Measurements from ENCODE around the gene LPAR1. TPM values are rescaled to one million over a fixed set of nuclear protein-coding genes. Genes with fewer than 3 reads are reported as not detected.

The LPAR1 gene
- total and polyA plus RNA-seq, 4 experiments from 2014 or later: 0.12 TPM; not detected in 3

DNA sequence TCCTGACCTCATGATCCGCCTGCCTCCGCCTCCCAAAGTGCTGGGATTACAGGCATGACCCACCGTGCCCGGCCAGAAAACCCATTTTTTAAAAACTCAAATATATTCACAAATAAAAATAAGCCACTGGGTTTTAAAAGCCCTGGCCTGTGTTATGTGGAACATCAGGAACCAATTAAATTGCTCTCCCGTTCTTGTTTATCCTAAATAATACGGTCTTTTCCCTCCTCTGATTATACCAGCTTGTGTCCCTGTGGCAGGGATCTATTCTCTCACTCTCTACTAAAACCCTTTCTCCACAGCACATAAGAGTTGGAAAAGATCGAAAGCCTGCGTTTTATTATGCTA lies 30.1 kb upstream of the LPAR1 start:
- Mint-ChIP-seq H3K4me3 (no peak overlapping the region), H3K9me3 (peaks cover 0 to 7% (median 0%) of the 10 kb centered on the region in 8 donors), H3K36me3 (no peaks in the 10 kb centered on the region), H3K27ac (no peak overlapping the region), H3K4me1 (no peaks in the 10 kb centered on the region), H3K27me3 (peaks cover 0 to 4% of the 10 kb centered on the region in 2 donors)
- ChIA-PET CTCF (ENCODE audit: partially characterized antibody) (no interaction called here), POLR2A (ENCODE audit: partially characterized antibody) (no interaction called here)
- DNase-seq: no peak
- Histone ChIP-seq H3K4me3 (ENCODE audit: low read length in 2 of 2) (no peak overlapping the region), H3K27me3 (ENCODE audit: insufficient read depth, low read length) (no peaks in the 10 kb centered on the region), H3K4me1 (ENCODE audit: insufficient read depth, low read length) (no peaks in the 10 kb centered on the region), H3K27ac (ENCODE audit: low read depth, low read length) (no peak overlapping the region), H3K9me3 (ENCODE audit: control insufficient read depth in 1 of 2, low read length in 2 of 2) (no peaks in the 10 kb centered on the region), H3K36me3 (ENCODE audit: insufficient read depth, low read length) (no peaks in the 10 kb centered on the region)
- intact Hi-C loops (cut with micrococcal nuclease): no loop called here

DNA sequence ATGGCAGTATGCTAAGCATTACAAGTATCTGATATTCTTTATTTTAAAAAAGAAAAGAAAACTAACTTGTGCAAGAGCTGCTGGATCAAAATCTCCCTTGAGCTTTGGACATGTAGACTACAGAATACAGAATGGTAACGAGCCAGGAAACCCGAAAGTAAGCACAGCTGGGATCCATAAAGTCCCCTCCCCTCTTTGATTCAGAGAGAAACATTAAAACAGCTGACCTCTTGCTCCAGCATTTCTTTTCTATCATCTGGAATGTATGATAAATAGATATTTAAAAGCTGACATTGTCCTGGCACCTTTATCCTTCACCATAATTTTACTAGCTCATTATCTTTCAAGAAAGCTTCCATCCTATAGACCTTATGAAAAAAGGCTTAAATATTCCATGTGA lies 28.2 kb upstream of the LPAR1 start:
- Histone ChIP-seq H3K9me3 (ENCODE audit: control insufficient read depth in 1 of 2, low read length in 2 of 2) (no peaks in the 10 kb centered on the region), H3K27me3 (ENCODE audit: insufficient read depth, low read length) (no peaks in the 10 kb centered on the region), H3K27ac (ENCODE audit: low read depth, low read length) (no peak overlapping the region), H3K4me1 (ENCODE audit: insufficient read depth, low read length) (no peaks in the 10 kb centered on the region), H3K36me3 (ENCODE audit: insufficient read depth, low read length) (no peaks in the 10 kb centered on the region), H3K4me3 (ENCODE audit: low read length in 2 of 2) (no peak overlapping the region)
- Mint-ChIP-seq H3K9me3 (peaks cover 0 to 7% (median 0%) of the 10 kb centered on the region in 8 donors), H3K4me3 (no peak overlapping the region), H3K36me3 (no peaks in the 10 kb centered on the region), H3K27me3 (peaks cover 0 to 2% of the 10 kb centered on the region in 2 donors), H3K4me1 (no peaks in the 10 kb centered on the region), H3K27ac (no peak overlapping the region)
- ChIA-PET CTCF (ENCODE audit: partially characterized antibody) (no interaction called here), POLR2A (ENCODE audit: partially characterized antibody) (no interaction called here)
- intact Hi-C loops (cut with micrococcal nuclease): no loop called here
- no peak for DNase-seq

DNA sequence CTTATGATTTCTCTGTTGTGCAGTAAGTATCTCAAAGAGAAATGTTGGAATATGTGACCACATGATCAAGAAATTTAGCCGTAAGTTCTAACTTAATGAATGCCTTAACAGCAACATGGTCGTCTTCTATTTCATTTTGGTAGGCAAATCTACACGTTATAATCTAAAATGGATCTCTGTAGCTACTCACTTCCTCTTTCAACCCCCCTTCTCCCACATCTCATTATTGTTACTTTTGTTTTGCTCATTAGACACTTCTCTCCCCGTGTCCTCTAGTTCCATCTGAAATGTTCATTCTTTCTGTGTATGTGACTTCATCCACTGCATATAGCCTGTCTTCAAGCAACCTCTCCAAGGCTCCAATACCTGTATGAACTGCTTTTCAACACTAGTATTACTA lies 27.1 kb upstream of the LPAR1 start:
- peaks cover 0 to 2% of the 10 kb centered on the region in 2 donors for H3K27me3 Mint-ChIP-seq
- Histone ChIP-seq H3K4me1 (ENCODE audit: insufficient read depth, low read length) (no peaks in the 10 kb centered on the region), H3K27ac (ENCODE audit: low read depth, low read length) (no peak overlapping the region), H3K27me3 (ENCODE audit: insufficient read depth, low read length) (no peaks in the 10 kb centered on the region), H3K9me3 (ENCODE audit: control insufficient read depth in 1 of 2, low read length in 2 of 2) (no peaks in the 10 kb centered on the region), H3K4me3 (ENCODE audit: low read length in 2 of 2) (no peak overlapping the region), H3K36me3 (ENCODE audit: insufficient read depth, low read length) (no peaks in the 10 kb centered on the region)
- H3K4me1 Mint-ChIP-seq: no peaks in the 10 kb centered on the region
- intact Hi-C loops (cut with micrococcal nuclease): no loop called here
- no peaks in the 10 kb centered on the region for H3K36me3 Mint-ChIP-seq
- ChIA-PET POLR2A (ENCODE audit: partially characterized antibody) (no interaction called here), CTCF (ENCODE audit: partially characterized antibody) (no interaction called here)
- H3K27ac Mint-ChIP-seq: no peak overlapping the region
- no peak for DNase-seq
- peaks cover 0 to 7% (median 0%) of the 10 kb centered on the region in 8 donors for H3K9me3 Mint-ChIP-seq
- H3K4me3 Mint-ChIP-seq: no peak overlapping the region

DNA sequence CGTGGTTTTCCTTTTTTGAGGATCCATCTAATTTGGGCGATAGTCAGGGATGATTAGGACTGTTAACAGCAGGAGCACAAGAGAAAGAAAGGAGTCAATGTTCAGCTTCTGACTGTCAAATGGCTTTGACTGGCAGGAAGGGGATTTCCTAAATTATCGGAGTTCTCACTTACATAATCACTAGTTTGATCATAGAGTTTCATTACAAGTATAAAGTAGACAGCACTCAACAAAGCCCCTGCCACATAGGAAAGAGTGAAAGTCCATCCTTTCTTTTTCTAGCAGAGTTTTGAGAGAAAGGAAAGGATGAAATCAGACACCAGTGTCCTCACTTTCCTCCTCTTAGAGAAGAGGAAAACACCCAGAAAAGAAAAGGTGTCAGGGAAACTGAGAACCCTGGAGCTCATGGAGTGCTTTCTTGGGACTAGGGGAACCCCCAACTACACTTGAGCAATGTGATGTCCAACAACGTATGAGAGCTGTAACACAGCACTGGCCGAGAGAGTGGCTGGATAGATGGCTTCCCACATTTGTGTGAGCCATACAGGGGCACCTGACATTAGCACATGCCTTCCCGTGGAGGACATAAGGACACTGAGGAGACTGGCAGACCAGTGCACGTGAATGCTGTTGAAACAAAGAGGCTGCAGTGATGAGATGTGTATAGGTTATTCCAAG lies 26.0 kb upstream of the LPAR1 start:
- intact Hi-C loops (cut with micrococcal nuclease): no loop called here
- no peak overlapping the region for H3K4me3 ChIP-seq (ENCODE audit: low read length in 2 of 2)
- no peak overlapping the region for H3K27ac ChIP-seq (ENCODE audit: low read depth, low read length)
- peaks cover 0 to 7% (median 2%) of the 10 kb centered on the region in 8 donors for H3K9me3 Mint-ChIP-seq
- no peak overlapping the region for H3K27ac Mint-ChIP-seq
- H3K36me3 Mint-ChIP-seq: no peaks in the 10 kb centered on the region
- H3K27me3 ChIP-seq (ENCODE audit: insufficient read depth, low read length): no peaks in the 10 kb centered on the region
- POLR2A ChIA-PET (ENCODE audit: partially characterized antibody): no interaction called here
- H3K4me1 ChIP-seq (ENCODE audit: insufficient read depth, low read length): no peaks in the 10 kb centered on the region
- DNase-seq: no peak
- no peaks in the 10 kb centered on the region for H3K36me3 ChIP-seq (ENCODE audit: insufficient read depth, low read length)
- CTCF ChIA-PET (ENCODE audit: partially characterized antibody): no interaction called here
- peaks cover 0 to 5% of the 10 kb centered on the region in 2 donors for H3K27me3 Mint-ChIP-seq
- no peak overlapping the region for H3K4me3 Mint-ChIP-seq
- H3K9me3 ChIP-seq (ENCODE audit: control insufficient read depth in 1 of 2, low read length in 2 of 2): no peaks in the 10 kb centered on the region
- no peaks in the 10 kb centered on the region for H3K4me1 Mint-ChIP-seq

DNA sequence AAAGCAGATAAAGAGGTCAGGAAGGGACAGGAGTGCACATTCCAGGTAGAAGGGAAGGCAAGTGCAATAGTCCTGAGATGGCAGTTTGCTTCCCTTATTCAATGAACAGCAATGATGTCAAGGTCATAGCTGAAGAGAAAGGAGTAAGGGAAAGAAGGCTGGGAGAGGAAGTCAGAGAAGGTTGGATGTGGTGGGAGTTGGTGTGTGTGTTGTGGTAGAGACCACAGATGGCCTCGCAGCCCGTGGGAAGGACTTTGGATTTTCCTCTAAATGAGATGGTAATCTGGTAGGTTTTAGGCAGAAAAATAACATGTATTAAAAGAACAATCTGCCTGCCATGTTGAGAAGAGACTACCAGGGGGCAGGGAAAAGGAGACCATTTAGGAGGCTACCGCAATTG lies 25.1 kb upstream of the LPAR1 start:
- DNase-seq: no peak
- no peaks in the 10 kb centered on the region for H3K36me3 Mint-ChIP-seq
- H3K4me3 Mint-ChIP-seq: no peak overlapping the region
- Histone ChIP-seq H3K27me3 (ENCODE audit: insufficient read depth, low read length) (no peaks in the 10 kb centered on the region), H3K4me3 (ENCODE audit: low read length in 2 of 2) (no peak overlapping the region), H3K36me3 (ENCODE audit: insufficient read depth, low read length) (no peaks in the 10 kb centered on the region), H3K27ac (ENCODE audit: low read depth, low read length) (no peak overlapping the region), H3K4me1 (ENCODE audit: insufficient read depth, low read length) (no peaks in the 10 kb centered on the region), H3K9me3 (ENCODE audit: control insufficient read depth in 1 of 2, low read length in 2 of 2) (no peaks in the 10 kb centered on the region)
- intact Hi-C loops (cut with micrococcal nuclease): no loop called here
- POLR2A ChIA-PET (ENCODE audit: partially characterized antibody): no interaction called here
- CTCF ChIA-PET (ENCODE audit: partially characterized antibody): no interaction called here
- H3K27me3 Mint-ChIP-seq: peaks cover 0 to 7% of the 10 kb centered on the region in 2 donors
- H3K4me1 Mint-ChIP-seq: no peaks in the 10 kb centered on the region
- no peak overlapping the region for H3K27ac Mint-ChIP-seq
- peaks cover 0 to 4% (median 2%) of the 10 kb centered on the region in 8 donors for H3K9me3 Mint-ChIP-seq

DNA sequence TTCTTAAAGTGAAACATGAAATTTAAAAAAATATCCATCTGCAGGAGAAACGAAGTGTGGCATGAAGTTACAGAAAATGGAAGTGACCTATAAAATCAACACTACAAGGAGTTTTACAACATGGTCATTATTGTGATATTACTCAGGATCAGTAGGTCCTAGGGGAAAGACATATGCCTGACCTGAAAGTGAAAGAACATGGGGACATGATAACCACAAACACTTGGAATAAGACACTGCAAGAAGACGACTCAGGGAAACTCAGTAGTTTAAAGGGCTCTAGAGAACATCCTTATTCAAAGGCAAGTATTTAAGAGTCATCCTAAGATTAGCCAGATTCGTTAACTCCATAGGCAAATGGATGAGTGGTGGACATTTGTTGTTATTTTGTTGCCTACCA lies 19.9 kb upstream of the LPAR1 start:
- Mint-ChIP-seq H3K27ac (no peak overlapping the region), H3K9me3 (peaks cover 0 to 6% (median 2%) of the 10 kb centered on the region in 8 donors), H3K27me3 (peaks cover 0 to 5% of the 10 kb centered on the region in 2 donors), H3K4me1 (no peaks in the 10 kb centered on the region), H3K4me3 (no peak overlapping the region), H3K36me3 (no peaks in the 10 kb centered on the region)
- intact Hi-C loops (cut with micrococcal nuclease): no loop called here
- ChIA-PET CTCF (ENCODE audit: partially characterized antibody) (no interaction called here), POLR2A (ENCODE audit: partially characterized antibody) (no interaction called here)
- Histone ChIP-seq H3K9me3 (ENCODE audit: control insufficient read depth in 1 of 2, low read length in 2 of 2) (no peaks in the 10 kb centered on the region), H3K27me3 (ENCODE audit: insufficient read depth, low read length) (no peaks in the 10 kb centered on the region), H3K4me1 (ENCODE audit: insufficient read depth, low read length) (no peaks in the 10 kb centered on the region), H3K4me3 (ENCODE audit: low read length in 2 of 2) (no peak overlapping the region), H3K36me3 (ENCODE audit: insufficient read depth, low read length) (no peaks in the 10 kb centered on the region), H3K27ac (ENCODE audit: low read depth, low read length) (no peak overlapping the region)
- DNase-seq: no peak

DNA sequence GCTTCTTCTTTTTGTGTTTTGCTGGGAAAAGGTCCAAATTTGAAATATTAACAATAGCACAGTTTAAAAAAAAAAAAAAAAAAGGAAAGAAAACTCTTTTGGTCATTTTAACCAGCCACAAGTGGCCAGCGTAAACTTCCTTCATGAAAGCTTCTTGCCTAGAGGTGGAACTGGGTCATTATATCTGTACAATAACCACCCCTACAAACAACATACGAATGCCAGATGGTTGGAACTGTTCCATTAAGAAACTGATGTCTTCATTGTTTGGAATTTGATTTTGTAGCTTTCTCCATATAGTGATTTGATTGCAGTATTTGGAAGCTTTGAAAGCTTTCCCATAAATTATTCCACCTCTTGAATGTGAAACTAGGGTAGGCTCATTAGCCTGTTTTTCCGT lies 18.3 kb upstream of the LPAR1 start:
- Histone ChIP-seq H3K27me3 (ENCODE audit: insufficient read depth, low read length) (no peaks in the 10 kb centered on the region), H3K4me3 (ENCODE audit: low read length in 2 of 2) (no peak overlapping the region), H3K9me3 (ENCODE audit: control insufficient read depth in 1 of 2, low read length in 2 of 2) (no peaks in the 10 kb centered on the region), H3K36me3 (ENCODE audit: insufficient read depth, low read length) (no peaks in the 10 kb centered on the region), H3K27ac (ENCODE audit: low read depth, low read length) (no peak overlapping the region), H3K4me1 (ENCODE audit: insufficient read depth, low read length) (no peaks in the 10 kb centered on the region)
- no peak for DNase-seq
- ChIA-PET CTCF (ENCODE audit: partially characterized antibody) (no interaction called here), POLR2A (ENCODE audit: partially characterized antibody) (no interaction called here)
- Mint-ChIP-seq H3K4me3 (no peak overlapping the region), H3K4me1 (no peaks in the 10 kb centered on the region), H3K27me3 (peaks cover 0 to 5% of the 10 kb centered on the region in 2 donors), H3K27ac (no peak overlapping the region), H3K36me3 (no peaks in the 10 kb centered on the region), H3K9me3 (peaks cover 0 to 6% (median 2%) of the 10 kb centered on the region in 8 donors)
- intact Hi-C loops (cut with micrococcal nuclease): no loop called here

DNA sequence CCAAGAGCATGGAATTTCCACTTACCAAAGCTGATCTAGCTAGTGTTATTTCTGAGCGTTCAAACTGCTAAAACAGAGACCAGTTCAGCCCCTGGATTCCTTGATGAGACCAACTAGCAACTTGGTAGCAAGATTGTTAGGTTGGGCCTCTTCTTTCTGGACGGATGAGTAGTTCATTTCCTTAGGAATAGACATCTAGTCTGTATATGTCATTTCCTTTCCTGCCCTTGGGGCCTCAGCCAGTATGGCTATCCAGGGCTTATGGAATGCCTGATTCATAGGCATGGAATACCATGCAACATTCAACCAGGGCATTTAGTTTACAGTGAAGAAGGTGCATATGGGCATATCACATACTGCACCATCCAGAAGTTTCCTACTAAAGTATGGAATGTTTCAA lies 14.5 kb upstream of the LPAR1 start:
- Histone ChIP-seq H3K27ac (ENCODE audit: low read depth, low read length) (no peak overlapping the region), H3K9me3 (ENCODE audit: control insufficient read depth in 1 of 2, low read length in 2 of 2) (no peaks in the 10 kb centered on the region), H3K4me1 (ENCODE audit: insufficient read depth, low read length) (no peaks in the 10 kb centered on the region), H3K27me3 (ENCODE audit: insufficient read depth, low read length) (no peaks in the 10 kb centered on the region), H3K4me3 (ENCODE audit: low read length in 2 of 2) (no peak overlapping the region), H3K36me3 (ENCODE audit: insufficient read depth, low read length) (no peaks in the 10 kb centered on the region)
- no peak for DNase-seq
- H3K27ac Mint-ChIP-seq: no peak overlapping the region
- no peak overlapping the region for H3K4me3 Mint-ChIP-seq
- ChIA-PET POLR2A (ENCODE audit: partially characterized antibody) (no interaction called here), CTCF (ENCODE audit: partially characterized antibody) (no interaction called here)
- intact Hi-C loops (cut with micrococcal nuclease): no loop called here
- H3K36me3 Mint-ChIP-seq: no peaks in the 10 kb centered on the region
- no peaks in the 10 kb centered on the region for H3K4me1 Mint-ChIP-seq
- H3K9me3 Mint-ChIP-seq: peaks cover 0 to 2% (median 0%) of the 10 kb centered on the region in 8 donors
- H3K27me3 Mint-ChIP-seq: no peaks in the 10 kb centered on the region

Data from CD4-positive, alpha-beta memory T cell (primary cell).